GM12865 (cell line): ENCODE results near the gene ATP8B3.

Experiments
- DNase-seq: peaks from one replicate; pipeline ENCODE4 v3.0.0; 2010; ENCODE audit warnings: low read depth
- H3K4me3 ChIP-seq: 2 replicates; pipeline ENCODE4 v1.5.1; 2011; ENCODE audit warnings: mild to moderate bottlenecking, low read depth, low read length, control low read depth
- CTCF ChIP-seq: IDR thresholded peaks from 2 replicates; pipeline ENCODE4 v1.5.1; 2011; ENCODE audit warnings: low read length, control low read depth, low read depth, inconsistent platforms; ENCODE audit not compliant: insufficient read depth; ENCODE audit errors: missing control alignments

The ATP8B3 gene

GRCh38 chr19:1757468-1758230, 54.4 kb downstream of the ATP8B3 start:
- no peak overlapping the region for H3K4me3 ChIP-seq
- TF ChIP-seq CTCF = no peak
- no peak for DNase-seq

- no peak for TF ChIP-seq CTCF
- no peak for DNase-seq
- H3K4me3 ChIP-seq = no peak overlapping the region
Measured at GRCh38 chr19:1756705-1757465, 55.2 kb downstream of the ATP8B3 start.

GRCh38 chr19:1756264-1756663, 55.8 kb downstream of the ATP8B3 start:
- no peak for TF ChIP-seq CTCF
- no peak for DNase-seq
- no peak overlapping the region for H3K4me3 ChIP-seq

- TF ChIP-seq CTCF = no peak
- H3K4me3 ChIP-seq = no peak overlapping the region
- DNase-seq = no peak
Measured at GRCh38 chr19:1755467-1756171, 56.5 kb downstream of the ATP8B3 start.

GRCh38 chr19:1754636-1755466, 57.2 kb downstream of the ATP8B3 start:
- DNase-seq = peak; percentile 19
- no peak for TF ChIP-seq CTCF
- no peak overlapping the region for H3K4me3 ChIP-seq

- no peak for TF ChIP-seq CTCF
- H3K4me3 ChIP-seq = no peak overlapping the region
- DNase-seq = no peak
Measured at GRCh38 chr19:1754018-1754635, 57.9 kb downstream of the ATP8B3 start.
